K562 treated with DMSO at 1 percent for 12 hours (cell line): Measurements from ENCODE around the gene SERPINB5. TPM values are rescaled to one million over a fixed set of nuclear protein-coding genes. Genes with fewer than 3 reads are reported as not detected.

Experiments
- total RNA-seq: library from RNA; unstranded; fragments of 300-600 nt; gene quantifications from 2 replicates; pipeline ENCODE4 v1.2.3, GENCODE V29; 2022; ENCODE audit not compliant: insufficient read depth

The SERPINB5 gene
- total RNA-seq = 1.0 TPM in 1 of 2 replicates, not detected in the other

GRCh38 chr18:63476668-63477067 lies at the start of gene SERPINB5:
TSS of gene SERPINB5 (plus strand) at chr18:63476958. CDS start at chr18:63484429, 7,471 bp downstream.

GRCh38 chr18:63542069-63542468 lies 65.3 kb downstream of the SERPINB5 start, which contains the start of gene SERPINB12:
TSS of gene SERPINB12 (plus strand) at chr18:63542369. CDS start at chr18:63556160, 13,791 bp downstream.

Other genes starting within 250 kb of the SERPINB5 start
- gene BCL2, start 157.2 kb upstream of the SERPINB5 start, total RNA-seq = 0.10 and 0.59 TPM in 2 replicates
- gene KDSR, start 109.8 kb upstream of the SERPINB5 start, total RNA-seq = 6.2 and 15.0 TPM in 2 replicates
- gene VPS4B, start 54.5 kb upstream of the SERPINB5 start, total RNA-seq = 4.2 and 14.9 TPM in 2 replicates
- gene SERPINB12, start 65.4 kb downstream of the SERPINB5 start, total RNA-seq = not detected in 2 replicates
- gene SERPINB13, start 110.4 kb downstream of the SERPINB5 start, total RNA-seq = not detected in 2 replicates
- gene SERPINB4, start 167.3 kb downstream of the SERPINB5 start, total RNA-seq = not detected in 2 replicates
- not detected in 2 replicates for gene SERPINB3, start 184.9 kb downstream of the SERPINB5 start, total RNA-seq
- not detected in 2 replicates for gene SERPINB11, start 226.0 kb downstream of the SERPINB5 start, total RNA-seq